ENCODE results near the gene APOBEC4.

Gene APOBEC4

GRCh38 chr1:183674886-183675285 is 21.8 kb upstream of the APOBEC4 start:
- no peak for TF ChIP-seq CTCF (IDR thresholded peaks at IDR 0.05; ENCODE audit: control insufficient read depth, insufficient read depth, low read depth, low read length, missing control alignments)

GRCh38 chr1:183674339-183674738 is 21.2 kb upstream of the APOBEC4 start:
- no peak overlapping the region for H3K4me3 ChIP-seq (ENCODE audit: control insufficient read depth, low read depth, low read length)
- DNase-seq (ENCODE audit: low read depth), result no peak
- TF ChIP-seq CTCF (IDR thresholded peaks at IDR 0.05; ENCODE audit: control insufficient read depth, insufficient read depth, low read depth, low read length, missing control alignments), result no peak

More at GRCh38 chr1:183674886-183675285, 21.8 kb upstream of the APOBEC4 start:
- no peak overlapping the region for H3K4me3 ChIP-seq (ENCODE audit: control insufficient read depth, low read depth, low read length)
- DNase-seq (ENCODE audit: low read depth), result no peak

GRCh38 chr1:183673605-183674323 is 20.6 kb upstream of the APOBEC4 start:
- TF ChIP-seq CTCF (IDR thresholded peaks at IDR 0.05; ENCODE audit: control insufficient read depth, insufficient read depth, low read depth, low read length, missing control alignments), result no peak
- no peak overlapping the region for H3K4me3 ChIP-seq (ENCODE audit: control insufficient read depth, low read depth, low read length)
- no peak for DNase-seq (ENCODE audit: low read depth)

- DNase-seq (ENCODE audit: low read depth), result no peak
- TF ChIP-seq CTCF (IDR thresholded peaks at IDR 0.05; ENCODE audit: control insufficient read depth, insufficient read depth, low read depth, low read length, missing control alignments), result no peak
- no peak overlapping the region for H3K4me3 ChIP-seq (ENCODE audit: control insufficient read depth, low read depth, low read length)
These were observed 17.1 kb upstream of the APOBEC4 start for GRCh38 chr1:183670169-183670568.

- DNase-seq (ENCODE audit: low read depth), result no peak
- H3K4me3 ChIP-seq (ENCODE audit: control insufficient read depth, low read depth, low read length), result no peak overlapping the region
- no peak for TF ChIP-seq CTCF (IDR thresholded peaks at IDR 0.05; ENCODE audit: control insufficient read depth, insufficient read depth, low read depth, low read length, missing control alignments)
These were observed 3.2 kb upstream of the APOBEC4 start for GRCh38 chr1:183656355-183656754.

GRCh38 chr1:183655562-183656075 is 2.5 kb upstream of the APOBEC4 start:
- H3K4me3 ChIP-seq (ENCODE audit: control insufficient read depth, low read depth, low read length), result no peak overlapping the region
- peak; percentile 86 for TF ChIP-seq CTCF (IDR thresholded peaks at IDR 0.05; ENCODE audit: control insufficient read depth, insufficient read depth, low read depth, low read length, missing control alignments)
- peak; percentile 52 for DNase-seq (ENCODE audit: low read depth)
